Suprapubic skin (tissue), 4 donors: Measurements from ENCODE around the gene RAB1A. TPM values are rescaled to one million over a fixed set of nuclear protein-coding genes. Genes with fewer than 3 reads are reported as not detected.
A peak's percentile ranks its signal among the peaks of the same experiment; 100 is the strongest.
"Not testable (repeated sequence)": the region's sequence is repeated elsewhere in the genome, so short reads cannot be mapped to it uniquely, and the experiment has no call there.

Experiments used
- DNase-seq, 2 donors: peaks; one replicate each; pipeline ENCODE4 v3.0.0-alpha.2; 2019; ENCODE audit warnings: low spot score in 2 of 2
- H3K27ac ChIP-seq: fragments of 200-600 bp; sonication (generic); one replicate; pipeline ENCODE4 v1.5.1; 2019
- H3K27me3 ChIP-seq: fragments of 200-600 bp; sonication (generic); one replicate; pipeline ENCODE4 v1.5.1; 2019
- H3K36me3 ChIP-seq: fragments of 200-600 bp; sonication (generic); one replicate; pipeline ENCODE4 v1.5.1; 2019
- H3K4me1 ChIP-seq: fragments of 200-600 bp; sonication (generic); one replicate; pipeline ENCODE4 v1.5.1; 2019
- H3K4me3 ChIP-seq: fragments of 200-600 bp; sonication (generic); one replicate; pipeline ENCODE4 v1.5.1; 2019; ENCODE audit warnings: mild to moderate bottlenecking
- H3K9me3 ChIP-seq: fragments of 200-600 bp; sonication (generic); one replicate; pipeline ENCODE4 v1.5.1; 2019
- CTCF ChIP-seq, 2 donors: fragments of 200-600 bp in 1 of 2; fragments of 450-650 bp in 1 of 2; sonication (generic) in 1 of 2; IDR thresholded peaks; one replicate each; pipeline ENCODE4 v1.5.1; 2016 to 2019; ENCODE audit warnings: antibody characterized with exemption in 2 of 2, mild to moderate bottlenecking in 1 of 2, moderate library complexity in 1 of 2
- EP300 ChIP-seq: sonication (generic); formaldehyde crosslinking; IDR thresholded peaks from one replicate; pipeline ENCODE4 v1.6.1; 2017; ENCODE audit warnings: antibody characterized with exemption
- POLR2A ChIP-seq, 2 donors: fragments of 450-650 bp; IDR thresholded peaks; one replicate each; pipeline ENCODE4 v1.6.1; 2017; ENCODE audit warnings: antibody characterized with exemption in 2 of 2, mild to moderate bottlenecking in 2 of 2, moderate library complexity in 2 of 2
- POLR2AphosphoS5 ChIP-seq, 3 donors: sonication (generic); formaldehyde crosslinking; IDR thresholded peaks; one replicate each; pipeline ENCODE4 v1.6.1; 2017; ENCODE audit warnings: antibody characterized with exemption in 3 of 3
- WGBS: methylation state at CpG from one replicate; pipeline ENCODE4 v1.1.5; 2018; 5-methylcytosine and 5-hydroxymethylcytosine counted together
- total RNA-seq, 4 donors: library from RNA; depleted of rRNA; stranded (reverse); fragments of >200 nt; gene quantifications; one replicate each; pipeline ENCODE4 v1.1.0, GENCODE V29; 2016

The RAB1A gene
- total RNA-seq, 4 donors from 2014 or later, result 66.3 to 76.0 (median 68.3) TPM

- Histone ChIP-seq H3K27ac (no peak overlapping the region), H3K4me1 (no peaks in the 10 kb centered on the region), H3K9me3 (no peaks in the 10 kb centered on the region), H3K36me3 (no peaks in the 10 kb centered on the region), H3K4me3 (no peak overlapping the region), H3K27me3 (no peaks in the 10 kb centered on the region)
- TF ChIP-seq POLR2A (IDR thresholded peaks at IDR 0.05) (no peak), CTCF (IDR thresholded peaks at IDR 0.05) (peak in 1 of 2 donors; percentile 14)
- no peak for DNase-seq
These were observed 12.6 kb upstream of the RAB1A start for GRCh38 chr2:65142515-65142914.

GRCh38 chr2:65137197-65137775, 7.4 kb upstream of the RAB1A start:
- TF ChIP-seq EP300, result no peak
- no peak for TF ChIP-seq POLR2A (IDR thresholded peaks at IDR 0.05)
- no peak for TF ChIP-seq POLR2AphosphoS5 (IDR thresholded peaks at IDR 0.05)
- TF ChIP-seq CTCF (IDR thresholded peaks at IDR 0.05), result no peak
- Histone ChIP-seq H3K27ac (no peak overlapping the region), H3K36me3 (no peaks in the 10 kb centered on the region), H3K4me3 (no peak overlapping the region), H3K4me1 (no peaks in the 10 kb centered on the region), H3K27me3 (no peaks in the 10 kb centered on the region), H3K9me3 (no peaks in the 10 kb centered on the region)
- WGBS, result 95% methylated on average over 2 of the region's 2 CpGs
- no peak for DNase-seq

GRCh38 chr2:65136253-65136652, 6.3 kb upstream of the RAB1A start:
- DNase-seq, result no peak
- H3K27me3 ChIP-seq, result no peaks in the 10 kb centered on the region
- TF ChIP-seq CTCF (IDR thresholded peaks at IDR 0.05), result no peak
- 88% methylated on average over 1 of the region's 1 CpG for WGBS
- no peaks in the 10 kb centered on the region for H3K4me1 ChIP-seq
- no peak overlapping the region for H3K27ac ChIP-seq
- H3K36me3 ChIP-seq, result no peaks in the 10 kb centered on the region
- no peaks in the 10 kb centered on the region for H3K9me3 ChIP-seq
- no peak overlapping the region for H3K4me3 ChIP-seq

- Histone ChIP-seq H3K4me3 (no peak overlapping the region), H3K27ac (no peak overlapping the region), H3K9me3 (no peaks in the 10 kb centered on the region), H3K4me1 (no peaks in the 10 kb centered on the region), H3K36me3 (no peaks in the 10 kb centered on the region), H3K27me3 (no peaks in the 10 kb centered on the region)
- DNase-seq, result no peak
- 88% methylated on average over 7 of the region's 7 CpGs for WGBS
- TF ChIP-seq POLR2AphosphoS5 (IDR thresholded peaks at IDR 0.05) (no peak), EP300 (no peak), POLR2A (IDR thresholded peaks at IDR 0.05) (no peak), CTCF (IDR thresholded peaks at IDR 0.05) (no peak)
These were observed 4.3 kb upstream of the RAB1A start for GRCh38 chr2:65134158-65134557.

- H3K4me3 ChIP-seq, result no peak overlapping the region
- 85% methylated on average over 4 of the region's 4 CpGs for WGBS
- H3K27me3 ChIP-seq, result no peaks in the 10 kb centered on the region
- TF ChIP-seq EP300 (no peak), POLR2A (IDR thresholded peaks at IDR 0.05) (no peak), CTCF (IDR thresholded peaks at IDR 0.05) (no peak), POLR2AphosphoS5 (IDR thresholded peaks at IDR 0.05) (no peak)
- H3K9me3 ChIP-seq, result no peaks in the 10 kb centered on the region
- no peaks in the 10 kb centered on the region for H3K36me3 ChIP-seq
- H3K27ac ChIP-seq, result no peak overlapping the region
- H3K4me1 ChIP-seq, result peaks cover 2% of the 10 kb centered on the region
- DNase-seq, result no peak
These were observed 3.7 kb upstream of the RAB1A start for GRCh38 chr2:65133626-65134025.

GRCh38 chr2:65132930-65133329, 3.0 kb upstream of the RAB1A start:
- not testable (repeated sequence) for H3K4me3 ChIP-seq, H3K9me3 ChIP-seq, H3K4me1 ChIP-seq, H3K36me3 ChIP-seq, DNase-seq, H3K27ac ChIP-seq, H3K27me3 ChIP-seq
- 92% methylated on average over 15 of the region's 15 CpGs for WGBS
